Esophagus muscularis mucosa (tissue), 3 donors: Measurements from ENCODE around the gene HS3ST4.

Experiments used
- CTCF ChIP-seq, 3 experiments: fragments of 200-600 bp in 2 of 3; fragments of 450-650 bp in 1 of 3; sonication (generic) in 2 of 3; IDR thresholded peaks; one replicate each; pipeline ENCODE4 v1.5.1; 2017 to 2019; ENCODE audit warnings: antibody characterized with exemption in 3 of 3, mild to moderate bottlenecking in 2 of 3, moderate library complexity in 1 of 3
- POLR2A ChIP-seq: fragments of 450-650 bp; IDR thresholded peaks from one replicate; pipeline ENCODE4 v1.6.1; 2017; ENCODE audit warnings: antibody characterized with exemption, moderate library complexity, mild to moderate bottlenecking, low read depth
- POLR2AphosphoS5 ChIP-seq, 2 donors: sonication (generic); formaldehyde crosslinking; IDR thresholded peaks; one replicate each; pipeline ENCODE4 v1.6.1; 2017; ENCODE audit warnings: antibody characterized with exemption in 2 of 2

- TF ChIP-seq CTCF (IDR thresholded peaks at IDR 0.05) (no peak), POLR2A (no peak), POLR2AphosphoS5 (IDR thresholded peaks at IDR 0.05) (no peak)
Observed at GRCh38 chr16:25679511-25679910, 12.2 kb upstream of the HS3ST4 start.
